HUES64 (cell line): ENCODE data around the gene CARD19.
"Not testable (repeated sequence)": the region's sequence is repeated elsewhere in the genome, so short reads cannot be mapped to it uniquely, and the experiment has no call there.

Source experiments
- H3K27ac ChIP-seq: 2 replicates; pipeline ENCODE4 v1.7.0; 2013; ENCODE audit warnings: low read depth, low read length, inconsistent platforms
- H3K27me3 ChIP-seq: 2 replicates; pipeline ENCODE4 v1.6.1; 2013; ENCODE audit warnings: mild to moderate bottlenecking, low read length; ENCODE audit not compliant: insufficient read depth
- H3K36me3 ChIP-seq: 2 replicates; pipeline ENCODE4 v1.6.1; 2013; ENCODE audit warnings: mild to moderate bottlenecking, low read length; ENCODE audit not compliant: insufficient read depth
- H3K4me1 ChIP-seq: 2 replicates; pipeline ENCODE4 v1.6.1; 2013; ENCODE audit warnings: mild to moderate bottlenecking, low read length, moderate library complexity; ENCODE audit not compliant: insufficient read depth
- H3K4me3 ChIP-seq: 2 replicates; pipeline ENCODE4 v1.5.1; 2013; ENCODE audit warnings: mild to moderate bottlenecking, low read length, moderate library complexity
- H3K9ac ChIP-seq: 2 replicates; pipeline ENCODE4 v1.6.1; 2013; ENCODE audit warnings: mild to moderate bottlenecking, low read depth, low read length
- H3K9me3 ChIP-seq: 2 replicates; pipeline ENCODE4 v1.6.1; 2013; ENCODE audit warnings: low read depth, low read length; ENCODE audit not compliant: insufficient read depth
- WGBS: fragments of 150-250, 120-280 bp; methylation state at CpG from one replicate; pipeline ENCODE4 v1.1.7; 2013; ENCODE audit warnings: missing lambda C conversion rate; 5-methylcytosine and 5-hydroxymethylcytosine counted together

CARD19 gene

DNA sequence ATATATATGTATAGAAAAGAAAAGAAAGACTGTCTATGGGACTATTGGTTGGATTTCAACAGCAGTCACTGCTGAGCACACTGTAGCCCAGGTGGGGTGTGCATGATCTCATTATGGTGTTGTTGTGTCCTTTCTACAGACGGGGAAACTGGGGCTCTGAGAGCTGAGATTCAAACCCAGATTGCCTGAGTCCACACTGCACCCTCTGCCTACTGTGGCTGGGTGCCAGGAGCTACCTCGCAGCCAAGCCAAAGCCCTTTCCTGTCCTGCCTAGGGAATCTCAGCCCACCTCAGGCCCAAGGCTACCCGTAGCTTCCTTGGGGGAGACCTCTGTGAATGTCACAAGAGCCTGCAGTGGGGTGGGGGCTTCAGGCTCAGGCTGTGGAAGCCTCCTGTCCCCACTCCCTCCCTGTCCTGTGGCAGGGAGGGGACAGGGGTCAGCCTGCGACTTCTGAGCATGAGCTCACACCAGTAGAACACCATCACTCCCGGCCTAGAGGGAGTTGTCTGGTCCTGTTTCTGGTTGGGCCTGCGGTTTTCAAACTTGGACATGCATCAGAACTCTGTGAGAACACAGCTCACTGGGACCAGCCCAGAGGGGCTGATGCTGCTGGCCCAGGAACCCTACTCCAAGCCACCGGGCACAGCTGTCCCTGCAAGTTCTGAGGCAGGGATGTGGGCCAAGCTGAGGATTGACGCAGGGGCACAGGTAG is 45.9 kb downstream of the CARD19 start:
- no peak overlapping the region for H3K9ac ChIP-seq
- 96% methylated on average over 8 of the region's 8 CpGs for WGBS

DNA sequence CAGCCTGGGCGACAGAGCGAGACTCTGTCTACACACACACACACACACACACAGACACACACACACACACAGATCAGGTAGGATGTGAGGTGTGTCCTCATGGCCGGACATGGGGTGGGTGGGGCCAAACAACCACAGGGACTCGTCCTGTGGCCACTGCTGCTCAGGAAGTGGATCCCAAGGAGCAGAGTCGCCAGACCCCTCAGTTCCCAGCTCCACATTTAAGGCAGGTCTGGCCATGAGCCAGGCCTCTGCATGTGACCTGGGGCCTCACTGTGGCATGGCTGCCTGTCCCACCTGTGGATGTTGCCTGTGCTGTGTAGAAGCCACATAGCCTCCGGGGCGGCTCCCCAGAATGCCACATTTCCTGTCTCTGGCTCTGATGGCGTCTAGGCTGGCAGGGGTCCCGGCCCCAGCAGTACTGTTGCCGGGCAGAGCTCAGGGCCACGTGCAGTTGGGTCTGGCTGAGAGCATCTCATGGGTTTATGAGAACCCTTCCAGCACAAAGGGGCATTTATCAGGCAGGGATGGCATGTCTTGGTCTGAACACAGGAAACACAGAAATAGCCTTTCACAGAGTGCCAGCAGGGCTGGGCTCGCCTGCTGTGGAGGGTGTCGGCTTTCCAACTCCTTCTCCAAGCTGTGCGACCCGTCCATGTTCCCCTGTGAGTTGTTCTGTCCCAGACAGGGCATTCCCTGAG is 48.0 kb downstream of the CARD19 start:
- H3K4me3 ChIP-seq = no peak overlapping the region
- H3K27ac ChIP-seq = no peak overlapping the region
- H3K4me1 ChIP-seq = no peaks in the 10 kb centered on the region; the same call in 1 of the 2 replicates
- WGBS = 81% methylated on average over 13 of the region's 15 CpGs
- no peaks in the 10 kb centered on the region for H3K9me3 ChIP-seq
- H3K9ac ChIP-seq = no peak overlapping the region
- H3K36me3 ChIP-seq = no peaks in the 10 kb centered on the region
- no peaks in the 10 kb centered on the region for H3K27me3 ChIP-seq

More for the DNA sequence above, 45.9 kb downstream of the CARD19 start:
- Histone ChIP-seq H3K4me1 (no peaks in the 10 kb centered on the region; the same call in 1 of the 2 replicates), H3K36me3 (no peaks in the 10 kb centered on the region), H3K9me3 (no peaks in the 10 kb centered on the region), H3K4me3 (no peak overlapping the region), H3K27ac (no peak overlapping the region), H3K27me3 (no peaks in the 10 kb centered on the region)

DNA sequence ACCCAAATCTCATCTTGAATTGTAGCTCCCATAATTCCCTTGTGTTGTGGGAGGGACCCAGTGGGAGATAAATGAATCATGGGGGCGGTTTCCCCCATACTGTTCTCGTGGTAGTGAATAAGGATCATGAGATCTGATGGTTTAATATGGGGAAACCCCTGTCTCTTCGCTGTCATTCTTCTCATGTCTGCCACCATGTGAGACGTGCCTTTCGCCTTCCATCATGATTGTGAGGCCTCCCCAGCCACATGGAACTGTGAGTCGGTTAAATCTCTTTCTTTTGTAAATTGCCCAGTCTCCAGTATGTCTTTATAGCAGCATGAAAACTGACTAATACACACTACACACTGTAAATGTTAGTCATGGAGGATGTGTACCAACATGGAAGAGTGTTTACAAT is 50.7 kb downstream of the CARD19 start:
- H3K27ac ChIP-seq = not testable (repeated sequence)
- 85% methylated on average over 6 of the region's 6 CpGs for WGBS

DNA sequence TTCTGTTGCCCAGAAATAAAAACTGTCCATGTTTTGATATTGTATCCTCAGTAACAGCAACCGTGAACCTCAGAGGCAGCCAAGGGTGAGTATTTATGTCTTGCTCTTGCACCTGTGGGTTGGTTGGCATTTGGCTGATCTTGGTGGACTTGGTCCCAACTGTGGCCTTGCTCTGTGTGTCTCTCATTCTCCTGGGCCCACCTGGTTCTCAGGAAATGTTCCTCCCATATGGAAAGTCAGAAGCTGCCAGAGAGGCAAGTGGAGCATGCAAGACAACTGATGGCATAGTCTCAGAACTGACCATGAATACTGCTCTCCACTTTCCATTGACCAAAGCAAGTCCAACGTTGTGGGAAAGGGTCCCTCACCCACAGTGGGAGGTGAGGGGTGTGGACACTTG is 51.6 kb downstream of the CARD19 start:
- Histone ChIP-seq H3K9me3 (no peaks in the 10 kb centered on the region), H3K27me3 (no peaks in the 10 kb centered on the region), H3K4me3 (no peak overlapping the region), H3K27ac (no peak overlapping the region), H3K9ac (no peak overlapping the region), H3K36me3 (no peaks in the 10 kb centered on the region), H3K4me1 (no peaks in the 10 kb centered on the region; the same call in 1 of the 2 replicates)
- WGBS = 96% methylated on average over 1 of the region's 2 CpGs

More for the DNA sequence above, 50.7 kb downstream of the CARD19 start:
- H3K4me3 ChIP-seq, H3K4me1 ChIP-seq, H3K9me3 ChIP-seq, H3K27me3 ChIP-seq, H3K9ac ChIP-seq, H3K36me3 ChIP-seq: not testable (repeated sequence)

DNA sequence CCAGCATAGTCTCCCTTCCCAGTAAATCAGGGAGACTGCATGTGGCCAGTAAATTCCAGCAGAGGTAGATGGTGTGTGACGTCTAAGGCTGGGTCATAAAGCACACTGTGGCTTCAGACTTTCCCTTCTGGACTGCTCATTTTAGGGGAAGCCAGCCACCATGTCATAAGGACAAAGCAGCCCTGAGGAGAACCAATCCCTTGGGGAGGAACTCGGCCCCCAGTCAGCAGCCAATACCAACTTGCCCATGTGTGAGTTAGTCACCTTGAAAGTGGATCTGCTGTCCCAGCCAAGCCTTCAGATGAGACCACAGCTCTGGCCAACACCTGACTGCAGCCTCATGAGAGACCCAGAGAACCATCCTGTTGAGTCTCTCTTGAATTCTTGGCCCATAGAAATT is 52.7 kb downstream of the CARD19 start:
- no peaks in the 10 kb centered on the region; the same call in 1 of the 2 replicates for H3K4me1 ChIP-seq
- no peaks in the 10 kb centered on the region for H3K36me3 ChIP-seq
- H3K4me3 ChIP-seq = no peak overlapping the region
- H3K27ac ChIP-seq = no peak overlapping the region
- no peaks in the 10 kb centered on the region for H3K9me3 ChIP-seq
- 84% methylated on average over 2 of the region's 2 CpGs for WGBS
- no peak overlapping the region for H3K9ac ChIP-seq
- no peaks in the 10 kb centered on the region for H3K27me3 ChIP-seq

DNA sequence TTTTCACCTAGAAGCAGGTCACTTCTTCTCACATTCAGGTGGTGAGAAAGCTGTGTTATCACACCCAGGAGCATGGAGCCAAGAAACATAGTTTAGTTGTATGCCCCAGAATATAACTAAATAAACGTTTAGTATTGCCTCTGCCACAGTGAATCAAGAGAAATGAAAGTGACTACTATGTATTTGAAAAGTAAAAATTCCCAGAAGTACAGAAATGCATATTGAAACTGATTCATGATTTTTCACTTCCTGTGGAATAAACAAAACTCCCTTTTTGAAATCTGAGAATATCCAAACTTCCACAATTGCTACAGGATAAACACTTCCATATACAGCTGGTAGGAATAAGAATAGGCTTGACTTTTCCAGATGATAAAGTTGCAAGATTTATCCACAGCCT is 53.3 kb downstream of the CARD19 start:
- WGBS = 100% methylated on average over 1 of the region's 1 CpG
- H3K9ac ChIP-seq = no peak overlapping the region
- no peaks in the 10 kb centered on the region for H3K27me3 ChIP-seq
- H3K4me3 ChIP-seq = no peak overlapping the region
- H3K4me1 ChIP-seq = no peaks in the 10 kb centered on the region; the same call in 1 of the 2 replicates
- no peaks in the 10 kb centered on the region for H3K9me3 ChIP-seq
- H3K36me3 ChIP-seq = no peaks in the 10 kb centered on the region
- no peak overlapping the region for H3K27ac ChIP-seq

DNA sequence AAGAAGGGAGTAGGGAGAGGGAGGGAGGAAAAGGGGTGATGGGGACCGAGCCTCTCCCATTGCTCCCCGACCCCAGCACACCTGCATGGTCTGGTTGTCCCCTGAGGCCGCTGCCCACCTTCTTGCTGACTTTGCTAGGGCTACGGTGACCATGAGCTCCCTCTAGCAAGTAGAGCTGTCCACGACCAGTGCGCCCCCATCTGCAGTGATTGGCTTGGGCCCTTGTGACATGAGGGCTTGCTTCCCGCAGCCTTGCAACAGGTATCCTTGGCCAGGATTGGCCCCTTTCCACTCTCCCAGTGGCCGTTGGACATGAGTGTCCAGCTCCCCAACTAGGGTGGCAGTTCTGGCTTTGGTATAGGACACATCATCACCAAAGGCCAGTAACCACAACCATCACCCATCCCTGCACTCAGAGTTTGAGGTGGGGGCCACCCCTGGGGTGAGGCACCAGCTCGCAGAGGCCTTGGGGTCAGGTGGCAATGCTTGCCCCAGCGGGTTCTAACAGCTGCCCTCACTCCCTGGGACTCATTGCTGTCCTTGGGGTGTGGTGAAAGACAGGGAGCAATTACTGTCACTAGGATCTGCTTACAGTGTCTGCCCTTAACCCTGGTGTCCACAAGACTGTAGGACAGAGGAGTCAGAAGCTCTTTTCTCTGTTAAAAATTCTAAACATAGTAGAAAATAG is 55.2 kb downstream of the CARD19 start:
- no peak overlapping the region for H3K4me3 ChIP-seq
- no peaks in the 10 kb centered on the region for H3K36me3 ChIP-seq
- no peaks in the 10 kb centered on the region for H3K27me3 ChIP-seq
- no peaks in the 10 kb centered on the region for H3K4me1 ChIP-seq
- H3K9ac ChIP-seq = no peak overlapping the region
- H3K9me3 ChIP-seq = no peaks in the 10 kb centered on the region
- 91% methylated on average over 10 of the region's 10 CpGs for WGBS
- no peak overlapping the region for H3K27ac ChIP-seq

DNA sequence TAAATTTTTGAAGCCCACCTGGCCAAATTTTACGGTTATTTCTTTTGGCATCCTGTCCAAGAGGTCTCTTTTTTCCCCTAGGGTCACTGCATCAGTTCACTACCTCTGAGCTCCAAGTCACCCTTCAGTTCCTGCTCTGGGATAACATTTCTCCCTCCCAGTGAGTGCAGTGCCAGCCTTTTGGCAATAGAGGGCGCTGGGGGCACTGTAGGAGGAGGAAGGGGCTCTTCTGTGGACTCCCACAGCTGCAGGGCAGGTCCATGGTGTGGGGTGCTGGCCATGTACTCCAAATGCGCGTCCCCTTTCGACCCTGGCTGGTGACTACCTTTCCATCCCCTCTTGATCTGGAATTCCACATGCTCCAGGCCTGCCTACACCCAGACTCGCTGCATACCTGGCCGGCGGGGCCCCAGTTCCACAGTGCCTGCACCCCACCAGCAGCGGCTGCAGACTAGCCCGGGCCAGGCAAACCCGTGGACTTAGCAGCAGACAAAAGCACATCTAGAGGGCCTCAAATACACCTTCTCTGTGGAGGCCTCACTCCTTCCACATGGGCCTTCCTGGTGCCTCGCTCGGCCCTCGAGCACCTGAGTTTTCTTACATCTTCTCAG is 58.4 kb downstream of the CARD19 start:
- Histone ChIP-seq H3K9ac (no peak overlapping the region), H3K4me1 (no peaks in the 10 kb centered on the region), H3K27ac (no peak overlapping the region), H3K27me3 (no peaks in the 10 kb centered on the region), H3K4me3 (no peak overlapping the region), H3K36me3 (no peaks in the 10 kb centered on the region), H3K9me3 (no peaks in the 10 kb centered on the region)
- 80% methylated on average over 14 of the region's 14 CpGs for WGBS

DNA sequence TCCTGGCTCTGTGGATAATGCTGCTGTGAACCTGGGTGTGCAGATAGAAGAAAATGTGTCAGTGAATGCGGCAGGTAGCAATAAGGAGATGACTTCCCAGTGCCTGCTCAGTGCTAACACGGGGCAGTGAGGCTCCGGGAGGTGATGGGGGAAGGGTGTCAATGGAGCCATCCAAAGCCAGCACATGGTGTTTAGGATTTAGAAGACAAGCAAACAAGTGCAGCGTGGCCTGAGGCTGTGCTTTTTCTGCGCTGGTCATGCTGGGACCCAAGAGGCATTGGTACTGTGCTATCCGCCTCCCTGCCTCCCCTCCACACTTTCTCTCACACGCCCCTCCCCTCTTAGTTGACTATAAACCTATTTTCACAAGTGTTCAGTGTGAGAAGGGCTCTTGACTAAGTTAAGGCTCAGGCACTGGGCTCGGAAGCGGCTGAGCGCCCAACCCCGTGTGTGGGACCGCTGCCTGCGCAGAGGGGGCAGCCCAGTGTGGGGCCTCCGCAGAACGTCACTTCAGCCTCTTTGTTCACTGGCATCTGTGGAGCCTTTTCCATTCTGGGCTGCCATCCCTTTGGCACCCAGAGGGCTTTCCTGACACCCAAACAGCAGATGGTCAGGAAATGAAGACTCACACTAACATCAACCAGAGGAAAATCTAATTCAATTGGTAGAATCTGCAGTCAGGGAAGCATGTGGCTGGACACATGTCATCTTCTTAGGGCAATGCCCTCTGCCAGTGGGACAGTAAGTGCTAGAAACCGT is 59.9 kb downstream of the CARD19 start:
- 89% methylated on average over 16 of the region's 16 CpGs for WGBS
- H3K9me3 ChIP-seq = no peaks in the 10 kb centered on the region
- H3K4me1 ChIP-seq = no peaks in the 10 kb centered on the region
- no peaks in the 10 kb centered on the region for H3K27me3 ChIP-seq
- no peak overlapping the region for H3K27ac ChIP-seq
- H3K9ac ChIP-seq = no peak overlapping the region
- H3K4me3 ChIP-seq = no peak overlapping the region
- H3K36me3 ChIP-seq = no peaks in the 10 kb centered on the region

DNA sequence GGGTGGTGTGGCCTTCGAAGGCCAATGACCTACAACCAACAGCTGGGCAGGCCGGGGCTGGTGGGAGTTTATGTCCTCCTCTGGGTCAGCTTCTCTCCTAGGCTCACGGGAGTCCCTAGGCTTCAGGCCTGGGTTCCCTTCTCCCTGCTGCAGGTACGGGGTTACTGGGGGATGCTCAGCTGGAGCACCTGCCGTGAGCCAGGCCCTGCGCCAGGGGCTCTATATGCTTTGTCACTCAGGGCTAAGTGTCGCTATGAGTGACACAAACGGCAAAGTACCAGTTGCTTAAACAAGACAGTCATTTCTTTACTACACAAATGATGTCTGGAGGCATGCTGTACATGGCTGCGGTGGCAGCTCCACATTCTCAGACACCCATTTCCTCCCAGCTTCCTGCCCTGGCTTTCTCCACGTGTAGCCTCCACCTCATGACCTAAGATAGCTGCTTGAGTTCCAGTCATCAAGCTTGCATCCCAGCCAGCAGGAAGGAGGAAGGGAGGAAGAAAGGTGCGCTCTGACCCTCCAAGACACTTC is 60.5 kb downstream of the CARD19 start:
- 93% methylated on average over 11 of the region's 11 CpGs for WGBS
- no peak overlapping the region for H3K9ac ChIP-seq
- no peaks in the 10 kb centered on the region for H3K4me1 ChIP-seq
- H3K27ac ChIP-seq = no peak overlapping the region
- no peak overlapping the region for H3K4me3 ChIP-seq
- no peaks in the 10 kb centered on the region for H3K27me3 ChIP-seq
- no peaks in the 10 kb centered on the region for H3K36me3 ChIP-seq
- H3K9me3 ChIP-seq = no peaks in the 10 kb centered on the region
